Measurements from ENCODE around the gene ZNF829. TPM values are rescaled to one million over a fixed set of nuclear protein-coding genes. Genes with fewer than 3 reads are reported as not detected.
A peak's percentile ranks its signal among the peaks of the same experiment; 100 is the strongest.

Gene ZNF829
- 4.5 TPM for total RNA-seq (ENCODE audit: unreplicated experiment)
- long read RNA-seq = 0 reads

DNA sequence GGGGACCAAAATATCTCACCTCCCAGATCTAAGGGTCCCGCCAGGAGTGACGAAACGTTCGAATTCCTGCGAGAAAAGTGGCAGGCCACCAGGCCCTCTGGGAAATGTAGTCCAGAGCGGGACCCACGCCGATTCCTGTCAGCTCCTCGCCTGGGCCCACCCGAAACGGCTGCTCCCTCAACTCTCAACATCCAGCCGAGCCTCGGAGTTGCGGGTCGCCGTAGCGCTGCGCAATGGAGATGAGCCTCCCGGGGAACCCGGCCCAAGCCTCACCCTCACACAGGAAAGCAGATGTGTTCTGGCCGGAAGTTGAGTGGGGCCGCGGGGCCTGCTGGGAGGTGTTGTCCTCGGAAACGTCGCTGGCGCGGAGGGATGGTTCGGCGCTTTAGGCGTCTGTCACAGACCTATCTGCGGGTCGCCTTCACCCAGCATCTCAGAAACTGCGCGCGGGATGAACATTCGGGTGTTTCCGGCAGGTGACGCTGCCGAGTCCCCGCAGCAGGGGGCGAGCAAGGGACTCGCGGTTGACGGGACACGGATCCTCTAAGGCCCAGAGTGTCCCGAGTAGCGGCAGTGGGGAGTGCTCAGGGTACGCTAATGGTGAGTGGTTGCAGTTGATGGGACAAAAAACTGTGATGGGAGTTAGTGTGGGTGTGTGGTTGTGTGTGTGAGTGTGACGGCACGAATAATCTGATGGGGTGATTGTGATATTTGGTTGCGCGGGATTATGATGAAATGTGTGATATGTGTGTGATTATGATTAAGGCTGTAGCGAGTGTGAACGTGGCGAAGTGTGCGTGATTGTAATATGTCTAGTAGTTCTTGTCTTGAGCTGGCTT, at the start of gene ZNF829, which contains the start of gene ZNF568:
TSS of gene ZNF829 (minus strand) at position 300 of the 839 bp plus-strand sequence. CDS start 1,124 bp downstream, outside the sequence.
TSS of gene ZNF568 (plus strand) at position 341 of the 839 bp plus-strand sequence. CDS start 6,439 bp downstream, outside the sequence.
- Mint-ChIP-seq H3K36me3 (ENCODE audit: unreplicated experiment) (peaks cover 15% of the 10 kb centered on the region), H3K27ac (ENCODE audit: unreplicated experiment) (peak within 1 kb of the TSS; percentile 87), H3K27me3 (ENCODE audit: unreplicated experiment) (peaks cover 2% of the 10 kb centered on the region), H3K4me1 (ENCODE audit: low read depth, unreplicated experiment) (peaks cover 4% of the 10 kb centered on the region), H3K9me3 (ENCODE audit: unreplicated experiment) (peaks cover 6% of the 10 kb centered on the region), H3K4me3 (ENCODE audit: unreplicated experiment) (peak within 1 kb of the TSS; percentile 95)
- DNase-seq = peak; percentile 96
- TF ChIP-seq, protein P1, sequence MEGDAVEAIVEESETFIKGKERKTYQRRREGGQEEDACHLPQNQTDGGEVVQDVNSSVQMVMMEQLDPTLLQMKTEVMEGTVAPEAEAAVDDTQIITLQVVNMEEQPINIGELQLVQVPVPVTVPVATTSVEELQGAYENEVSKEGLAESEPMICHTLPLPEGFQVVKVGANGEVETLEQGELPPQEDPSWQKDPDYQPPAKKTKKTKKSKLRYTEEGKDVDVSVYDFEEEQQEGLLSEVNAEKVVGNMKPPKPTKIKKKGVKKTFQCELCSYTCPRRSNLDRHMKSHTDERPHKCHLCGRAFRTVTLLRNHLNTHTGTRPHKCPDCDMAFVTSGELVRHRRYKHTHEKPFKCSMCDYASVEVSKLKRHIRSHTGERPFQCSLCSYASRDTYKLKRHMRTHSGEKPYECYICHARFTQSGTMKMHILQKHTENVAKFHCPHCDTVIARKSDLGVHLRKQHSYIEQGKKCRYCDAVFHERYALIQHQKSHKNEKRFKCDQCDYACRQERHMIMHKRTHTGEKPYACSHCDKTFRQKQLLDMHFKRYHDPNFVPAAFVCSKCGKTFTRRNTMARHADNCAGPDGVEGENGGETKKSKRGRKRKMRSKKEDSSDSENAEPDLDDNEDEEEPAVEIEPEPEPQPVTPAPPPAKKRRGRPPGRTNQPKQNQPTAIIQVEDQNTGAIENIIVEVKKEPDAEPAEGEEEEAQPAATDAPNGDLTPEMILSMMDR (IDR thresholded peaks at IDR 0.05; ENCODE audit: partially characterized antibody, unreplicated experiment) = peak; percentile 80

DNA sequence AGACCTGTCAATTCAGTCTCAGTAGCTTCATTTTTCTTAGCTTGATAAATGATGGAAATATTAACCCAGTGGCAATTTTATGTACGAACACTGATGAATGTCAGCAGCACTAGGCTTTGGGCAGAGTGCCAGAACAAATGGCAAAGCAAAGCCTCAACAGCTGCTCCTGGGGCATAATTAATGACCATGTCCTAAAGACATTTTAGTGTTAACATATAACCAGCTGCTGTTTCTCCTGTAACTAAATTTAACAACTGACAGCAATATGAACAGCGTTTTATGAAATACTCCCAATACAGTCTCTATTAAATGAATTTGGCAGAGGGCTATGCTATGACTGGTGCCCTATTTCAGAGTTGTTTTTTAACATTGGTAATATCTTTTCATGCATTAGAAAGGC, 47.2 kb upstream of the ZNF829 start:
- Mint-ChIP-seq H3K4me1 (ENCODE audit: low read depth, unreplicated experiment) (no peaks in the 10 kb centered on the region), H3K27me3 (ENCODE audit: unreplicated experiment) (peaks cover 4% of the 10 kb centered on the region), H3K36me3 (ENCODE audit: unreplicated experiment) (peaks cover 8% of the 10 kb centered on the region), H3K4me3 (ENCODE audit: unreplicated experiment) (no peak overlapping the region), H3K27ac (ENCODE audit: unreplicated experiment) (no peak overlapping the region), H3K9me3 (ENCODE audit: unreplicated experiment) (peaks cover 17% of the 10 kb centered on the region)
- TF ChIP-seq, protein P1 (IDR thresholded peaks at IDR 0.05; ENCODE audit: partially characterized antibody, unreplicated experiment) = no peak
- no peak for DNase-seq

DNA sequence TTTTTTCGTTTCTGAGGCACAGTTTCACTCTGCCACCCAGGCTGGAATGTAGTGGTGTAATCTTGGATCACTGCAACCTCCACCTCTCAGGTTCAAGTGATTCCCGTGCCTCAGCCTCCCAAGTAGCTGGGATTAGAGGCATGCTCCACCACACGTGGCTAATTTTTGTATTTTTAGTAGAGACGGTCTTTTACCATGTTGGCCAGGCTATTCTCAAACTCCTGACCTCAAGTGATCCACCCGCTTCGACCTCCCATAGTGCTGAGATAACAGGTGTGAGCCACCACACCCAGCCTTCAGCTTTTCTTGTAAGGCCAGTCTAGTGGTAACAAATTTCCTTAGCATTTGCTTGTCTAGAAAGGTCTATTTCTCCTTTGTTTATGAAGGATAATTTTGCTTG, 46.3 kb upstream of the ZNF829 start:
- no peak overlapping the region for H3K27ac Mint-ChIP-seq (ENCODE audit: unreplicated experiment)
- TF ChIP-seq, protein P1 (IDR thresholded peaks at IDR 0.05; ENCODE audit: partially characterized antibody, unreplicated experiment) = no peak
- peaks cover 8% of the 10 kb centered on the region for H3K36me3 Mint-ChIP-seq (ENCODE audit: unreplicated experiment)
- DNase-seq = no peak
- H3K4me3 Mint-ChIP-seq (ENCODE audit: unreplicated experiment) = no peak overlapping the region
- H3K4me1 Mint-ChIP-seq (ENCODE audit: low read depth, unreplicated experiment) = no peaks in the 10 kb centered on the region
- H3K9me3 Mint-ChIP-seq (ENCODE audit: unreplicated experiment) = peaks cover 15% of the 10 kb centered on the region
- peaks cover 4% of the 10 kb centered on the region for H3K27me3 Mint-ChIP-seq (ENCODE audit: unreplicated experiment)

DNA sequence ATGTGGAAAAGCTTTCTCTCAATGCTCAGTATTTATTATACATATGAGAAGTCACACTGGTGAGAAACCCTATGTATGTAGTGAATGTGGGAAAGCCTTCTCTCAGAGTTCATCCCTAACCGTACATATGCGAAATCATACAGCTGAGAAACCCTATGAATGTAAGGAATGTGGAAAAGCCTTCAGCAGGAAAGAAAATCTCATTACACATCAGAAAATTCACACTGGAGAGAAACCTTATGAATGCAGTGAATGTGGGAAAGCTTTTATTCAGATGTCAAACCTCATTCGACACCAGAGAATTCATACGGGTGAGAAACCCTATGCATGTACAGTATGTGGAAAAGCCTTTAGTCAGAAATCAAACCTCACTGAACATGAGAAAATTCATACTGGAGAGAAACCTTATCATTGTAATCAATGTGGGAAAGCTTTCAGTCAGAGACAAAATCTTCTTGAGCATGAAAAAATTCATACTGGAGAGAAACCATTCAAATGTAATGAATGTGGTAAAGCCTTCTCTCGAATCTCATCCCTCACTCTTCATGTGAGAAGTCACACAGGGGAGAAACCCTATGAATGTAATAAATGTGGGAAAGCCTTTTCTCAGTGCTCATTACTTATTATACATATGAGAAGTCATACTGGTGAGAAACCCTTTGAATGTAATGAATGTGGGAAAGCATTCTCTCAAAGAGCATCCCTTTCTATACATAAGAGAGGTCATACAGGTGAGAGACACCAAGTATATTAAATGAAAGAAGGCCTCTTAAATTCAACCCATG, 34.4 kb upstream of the ZNF829 start:
- H3K4me1 Mint-ChIP-seq (ENCODE audit: low read depth, unreplicated experiment) = no peaks in the 10 kb centered on the region
- peaks cover 3% of the 10 kb centered on the region for H3K9me3 Mint-ChIP-seq (ENCODE audit: unreplicated experiment)
- H3K27me3 Mint-ChIP-seq (ENCODE audit: unreplicated experiment) = no peaks in the 10 kb centered on the region
- DNase-seq = no peak
- no peak overlapping the region for H3K27ac Mint-ChIP-seq (ENCODE audit: unreplicated experiment)
- no peak overlapping the region for H3K4me3 Mint-ChIP-seq (ENCODE audit: unreplicated experiment)
- TF ChIP-seq, protein P1 (IDR thresholded peaks at IDR 0.05; ENCODE audit: partially characterized antibody, unreplicated experiment) = no peak
- H3K36me3 Mint-ChIP-seq (ENCODE audit: unreplicated experiment) = peaks cover 32% of the 10 kb centered on the region

Measured in glutamatergic neuron (in vitro differentiated cells).